Heart right ventricle (tissue), 16 donors: ENCODE results near the gene OR13A1. TPM values are rescaled to one million over a fixed set of nuclear protein-coding genes. Genes with fewer than 3 reads are reported as not detected.
"Not testable (repeated sequence)": the region's sequence is repeated elsewhere in the genome, so short reads cannot be mapped to it uniquely, and the experiment has no call there.

ENCODE experiments used
- ATAC-seq, 8 donors: fragments of 200-7000 bp; cut with Tn5 transposase; one replicate each; pipeline ENCODE4 v1.9.1; 2020; ENCODE audit warnings: mild to moderate bottlenecking in 8 of 8, moderate library complexity in 8 of 8, moderate number of reproducible peaks in 1 of 8
- DNase-seq, 2 donors: peaks; one replicate each; pipeline ENCODE4 v3.0.0-alpha.2; 2020
- H3K27ac ChIP-seq, 10 donors: fragments of 200-600 bp; sonication (generic) in 2 of 10; one replicate each; pipeline versions ENCODE4 v1.5.0 to v1.8.0; 2020 to 2022; ENCODE audit warnings: mild to moderate bottlenecking in 3 of 10
- H3K27me3 ChIP-seq, 7 donors: fragments of 200-600 bp; one replicate each; pipeline ENCODE4 v1.8.0; 2021 to 2022; ENCODE audit warnings: mild to moderate bottlenecking in 2 of 7
- H3K36me3 ChIP-seq, 9 donors: fragments of 200-600 bp; sonication (generic) in 1 of 9; one replicate each; pipeline versions ENCODE4 v1.5.0 to v1.8.0; 2020 to 2022; ENCODE audit warnings: mild to moderate bottlenecking in 2 of 9
- H3K4me1 ChIP-seq, 9 donors: fragments of 200-600 bp; sonication (generic) in 1 of 9; one replicate each; pipeline versions ENCODE4 v1.5.0 to v1.8.0; 2020 to 2022; ENCODE audit warnings: mild to moderate bottlenecking in 4 of 9
- H3K4me3 ChIP-seq, 10 donors: fragments of 200-600 bp; sonication (generic) in 2 of 10; one replicate each; pipeline versions ENCODE4 v1.5.0 to v1.8.0; 2020 to 2022; ENCODE audit warnings: mild to moderate bottlenecking in 7 of 10, moderate library complexity in 2 of 10
- H3K9me3 ChIP-seq, 11 donors: fragments of 200-600 bp in 10 of 11; sonication (generic) in 2 of 11; one replicate each; pipeline versions ENCODE4 v1.5.0 to v1.8.0; 2013 to 2022; ENCODE audit warnings: mild to moderate bottlenecking in 2 of 11, control low read depth in 1 of 11, moderate library complexity in 1 of 11
- WGBS, 2 donors: extraction: QIAGEN DNeasy Blood & Tissue Kit; methylation state at CpG; one replicate each; pipeline ENCODE4 v1.1.7; 2013; ENCODE audit warnings: inconsistent platforms in 1 of 2; 5-methylcytosine and 5-hydroxymethylcytosine counted together
- intact Hi-C, 10 donors: fragments of 100-400 bp; cut with DNase I; formaldehyde crosslinking; loops; one replicate each; pipeline versions ENCODE4 v1.11.1 to v1.14.2; 2022
- polyA plus RNA-seq, 2 donors: library from polyadenylated mRNA; stranded (reverse); fragments of 200-250 nt; gene quantifications; one replicate each; pipeline ENCODE4 v1.2.3, GENCODE V29; 2013
- total RNA-seq, 10 donors: library from RNA; stranded (reverse); fragmentation: NEBNext Ultra II Directional in 3 of 10; extraction: Animal tissue kit (Norgen Biotek cat#: 25700) in 3 of 10; gene quantifications; one replicate each; pipeline versions ENCODE4 v1.2.1 to v1.2.4, GENCODE V29; 2021 to 2023
- TF ChIP-seq, protein P1 (sequence below), 9 donors: fragments of 200-600 bp; sonication (generic) in 2 of 9; IDR thresholded peaks; one replicate each; pipeline versions ENCODE4 v1.5.0 to v1.8.0; 2021 to 2022; ENCODE audit warnings: antibody characterized with exemption in 9 of 9, mild to moderate bottlenecking in 5 of 9, moderate library complexity in 1 of 9
- donor health status: Arrhythmogenic right ventricular cardiomyopathy.
- donor health status: ischemic (EF 13 %, LVEDD 7.1; RV severe dilation, severe dysfunction).
- donor health status: healthy with polysubstance abuse.
- donor health status: DM: no; HTN: yes; CAD: no.
- donor health status: DM: no; HTN: no; CAD: no.
- donor health status: ischemic (EF 25% LVEDD 6.9; RV normal size, moderate dysfunction).
- donor health status: ischemic (EF 25% LVEDD 5.7; RV mildly dilated, moderate dysfunction).
- donor health status: healthy.
- donor health status: DM: yes; HTN: yes; CAD: no.
- donor health status: Ischemic cardiomyopathy.
- donor health status: ischemic (EF 35%, LVEDD 5.7; RV mildly dilated, moderate dysfunction).
- donor health status: nonischemic (EF 11% LVEDD 7.7; RV severe dilation, severe dysfunction).
- donor health status: DM: yes; HTN: yes; CAD: no.
- donor health status: PGD.
- donor health status: ischemic (EF 29% LVEDD 5.4; RV normal size, mild dysfunction).
- donor health status: nonischemic (EF 23%, LVEDD 6.1; RV moderate dilation, normal function).

The OR13A1 gene
- total and polyA plus RNA-seq, 12 donors, result 0.04 to 0.12 TPM; not detected in 10

DNA sequence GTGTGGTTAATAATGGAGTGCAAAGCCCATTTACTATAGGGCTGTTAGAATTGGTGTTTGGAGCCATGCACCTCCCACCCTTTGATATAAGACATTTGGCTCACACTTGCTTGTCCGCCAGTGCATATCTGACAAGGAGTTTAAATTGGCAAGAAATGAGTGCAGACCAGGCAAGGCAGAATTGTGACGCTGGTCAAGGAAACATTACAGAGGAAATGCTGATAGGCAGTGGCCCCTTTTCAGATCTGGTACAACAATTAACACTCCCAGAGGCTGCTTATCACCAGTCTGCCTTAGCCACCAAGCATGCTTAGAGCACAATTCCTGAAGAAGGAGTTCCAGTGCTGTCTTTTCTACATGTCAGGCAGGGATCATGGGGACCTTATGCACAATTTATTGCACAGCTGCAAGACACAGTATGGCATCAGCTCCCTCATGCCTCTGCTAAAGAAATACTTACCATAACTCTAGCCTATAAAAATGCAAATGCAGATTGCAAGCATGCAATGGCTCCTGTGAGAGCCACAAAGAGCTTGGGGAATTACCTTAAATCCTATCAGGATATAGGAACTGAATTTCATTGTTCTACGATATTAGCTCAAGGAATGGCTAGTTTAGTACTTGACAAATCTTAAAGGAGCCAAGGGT, 35.2 kb downstream of the OR13A1 start:
- 9 to 25% methylated on average over 3 of the region's 3 CpGs for WGBS, 2 donors
- intact Hi-C loops, result no loop called here
- Histone ChIP-seq H3K27ac (peak overlapping the region in 1 of 10 donors; percentile 45), H3K36me3 (no peaks in the 10 kb centered on the region), H3K27me3 (peaks cover 0 to 5% (median 0%) of the 10 kb centered on the region in 7 donors), H3K4me1 (peaks cover 0 to 23% (median 9%) of the 10 kb centered on the region in 9 donors), H3K4me3 (no peak overlapping the region), H3K9me3 (no peaks in the 10 kb centered on the region)
- peak in 1 of 2 donors; percentile 10 for DNase-seq
- TF ChIP-seq, protein P1, sequence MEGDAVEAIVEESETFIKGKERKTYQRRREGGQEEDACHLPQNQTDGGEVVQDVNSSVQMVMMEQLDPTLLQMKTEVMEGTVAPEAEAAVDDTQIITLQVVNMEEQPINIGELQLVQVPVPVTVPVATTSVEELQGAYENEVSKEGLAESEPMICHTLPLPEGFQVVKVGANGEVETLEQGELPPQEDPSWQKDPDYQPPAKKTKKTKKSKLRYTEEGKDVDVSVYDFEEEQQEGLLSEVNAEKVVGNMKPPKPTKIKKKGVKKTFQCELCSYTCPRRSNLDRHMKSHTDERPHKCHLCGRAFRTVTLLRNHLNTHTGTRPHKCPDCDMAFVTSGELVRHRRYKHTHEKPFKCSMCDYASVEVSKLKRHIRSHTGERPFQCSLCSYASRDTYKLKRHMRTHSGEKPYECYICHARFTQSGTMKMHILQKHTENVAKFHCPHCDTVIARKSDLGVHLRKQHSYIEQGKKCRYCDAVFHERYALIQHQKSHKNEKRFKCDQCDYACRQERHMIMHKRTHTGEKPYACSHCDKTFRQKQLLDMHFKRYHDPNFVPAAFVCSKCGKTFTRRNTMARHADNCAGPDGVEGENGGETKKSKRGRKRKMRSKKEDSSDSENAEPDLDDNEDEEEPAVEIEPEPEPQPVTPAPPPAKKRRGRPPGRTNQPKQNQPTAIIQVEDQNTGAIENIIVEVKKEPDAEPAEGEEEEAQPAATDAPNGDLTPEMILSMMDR (IDR thresholded peaks at IDR 0.05), result no peak
- peak; percentile 20 to 94 (median 76) for ATAC-seq

DNA sequence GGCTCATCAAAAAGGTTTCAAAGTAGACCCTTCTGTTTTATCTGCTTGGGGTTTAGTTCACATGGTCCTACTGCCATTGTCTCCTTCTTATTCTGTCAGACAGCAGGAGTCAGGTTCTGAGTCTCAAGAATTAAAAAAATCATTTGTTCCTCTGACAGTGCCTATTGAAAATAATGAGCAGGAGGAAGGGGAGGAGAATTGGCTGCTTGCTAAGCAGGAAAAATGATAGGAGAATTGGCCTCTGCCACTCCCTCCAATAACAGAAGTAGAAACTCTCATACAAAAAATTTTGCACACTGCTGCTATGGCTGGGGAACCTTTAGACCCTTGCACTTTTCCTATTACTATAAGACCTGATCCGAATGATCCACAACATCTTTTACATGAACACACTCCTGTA, 35.7 kb downstream of the OR13A1 start:
- H3K27me3 ChIP-seq, result peaks cover 0 to 5% (median 0%) of the 10 kb centered on the region in 7 donors
- H3K36me3 ChIP-seq, result no peaks in the 10 kb centered on the region
- no peaks in the 10 kb centered on the region for H3K9me3 ChIP-seq
- H3K4me3 ChIP-seq, result no peak overlapping the region
- peak in 5 of 8 donors; percentile 33 to 68 (median 38) for ATAC-seq
- WGBS, 2 donors, result 38 to 61% methylated on average over 1 of the region's 1 CpG
- intact Hi-C loops, result no loop called here
- DNase-seq, result no peak
- H3K4me1 ChIP-seq, result peaks cover 0 to 23% (median 9%) of the 10 kb centered on the region in 9 donors
- TF ChIP-seq, protein P1 (IDR thresholded peaks at IDR 0.05), result no peak
- peak overlapping the region in 2 of 10 donors; percentile 4 to 30 for H3K27ac ChIP-seq

DNA sequence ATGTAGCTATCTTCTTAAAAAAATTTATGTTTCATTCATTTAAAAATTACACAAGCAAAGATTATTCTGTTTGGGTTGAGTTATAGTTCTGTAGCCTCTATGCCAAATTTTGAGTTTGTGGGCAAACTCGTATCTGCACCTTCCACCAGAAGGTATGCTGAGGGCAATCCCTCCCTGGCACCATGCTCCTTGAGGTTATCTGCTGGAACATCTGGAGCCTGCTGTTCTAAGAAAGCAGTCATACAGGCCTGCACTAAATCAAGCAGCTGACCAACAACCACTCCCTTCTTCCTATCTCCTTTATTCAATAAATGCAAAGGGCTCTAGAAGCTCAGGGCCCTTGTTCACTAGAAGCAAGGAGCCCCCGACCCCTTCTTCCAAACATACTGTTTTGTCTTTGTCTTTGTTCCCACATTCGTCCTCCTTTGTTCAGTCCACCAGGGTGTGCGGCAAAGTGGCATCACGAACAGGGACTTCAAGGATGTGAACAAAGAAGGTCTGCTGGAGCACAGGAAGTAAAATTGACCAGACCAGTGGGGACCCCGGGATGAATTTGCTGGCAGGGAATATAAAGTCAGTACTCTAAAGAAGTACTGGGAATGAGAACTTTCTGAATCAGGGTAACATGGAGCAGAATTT, 36.4 kb downstream of the OR13A1 start:
- peaks cover 0 to 5% (median 0%) of the 10 kb centered on the region in 7 donors for H3K27me3 ChIP-seq
- peaks cover 0 to 23% (median 9%) of the 10 kb centered on the region in 9 donors for H3K4me1 ChIP-seq
- H3K9me3 ChIP-seq, result peaks cover 0 to 3% (median 0%) of the 10 kb centered on the region in 11 donors
- DNase-seq (no peak), ATAC-seq (no peak)
- no peaks in the 10 kb centered on the region for H3K36me3 ChIP-seq
- no peak overlapping the region for H3K4me3 ChIP-seq
- peak overlapping the region in 2 of 10 donors; percentile 4 to 30 for H3K27ac ChIP-seq
- TF ChIP-seq, protein P1 (IDR thresholded peaks at IDR 0.05), result no peak
- intact Hi-C loops, result no loop called here
- 61 to 79% methylated on average over 6 of the region's 6 CpGs for WGBS, 2 donors

DNA sequence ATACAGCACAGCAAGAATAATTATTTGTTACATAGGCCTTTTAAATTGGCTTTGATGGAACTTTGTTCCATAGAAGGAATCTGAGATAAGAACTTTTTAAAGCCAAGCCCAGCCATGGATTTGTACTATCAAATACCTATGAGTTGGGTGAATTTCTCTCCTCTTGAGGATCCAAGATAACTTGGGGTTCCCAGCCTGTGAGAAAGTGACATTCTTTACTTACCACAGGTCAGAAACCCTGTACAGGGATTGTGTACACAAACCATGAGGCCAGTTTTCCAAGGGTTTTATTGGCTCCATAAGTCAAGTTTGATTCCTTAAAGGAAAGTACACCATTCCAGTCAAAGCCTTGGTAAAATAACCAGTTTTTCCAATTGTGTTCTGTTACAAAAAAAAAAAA, 39.3 kb downstream of the OR13A1 start:
- H3K27ac ChIP-seq, H3K27me3 ChIP-seq, H3K36me3 ChIP-seq, ATAC-seq, H3K9me3 ChIP-seq, H3K4me3 ChIP-seq, intact Hi-C loops, DNase-seq: not testable (repeated sequence)
- H3K4me1 ChIP-seq, result peaks cover 0 to 22% (median 9%) of the 10 kb centered on the region in 9 donors

DNA sequence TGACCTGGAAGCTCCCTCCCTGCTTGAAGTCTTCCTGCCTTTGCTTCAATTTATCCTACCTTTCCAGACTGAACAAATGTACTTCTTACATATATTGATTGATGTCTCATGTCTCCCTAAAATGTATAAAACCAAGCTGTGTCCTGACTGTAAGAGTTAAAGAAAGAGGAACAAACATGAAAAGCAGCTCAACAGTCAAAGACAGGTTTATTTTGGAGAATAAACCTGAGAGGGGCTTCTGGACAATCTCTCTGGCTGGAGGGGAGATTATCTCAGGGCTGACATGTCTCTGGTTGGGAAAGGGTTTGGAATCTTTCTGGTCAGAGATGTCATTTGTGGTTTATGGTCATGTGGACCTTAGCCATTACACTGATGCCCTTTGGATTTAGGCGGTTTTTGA, 41.0 kb downstream of the OR13A1 start:
- intact Hi-C loops, result no loop called here
- Histone ChIP-seq H3K4me1 (peaks cover 0 to 6% (median 0%) of the 10 kb centered on the region in 9 donors), H3K4me3 (no peak overlapping the region), H3K27ac (no peak overlapping the region), H3K36me3 (no peaks in the 10 kb centered on the region), H3K27me3 (no peaks in the 10 kb centered on the region), H3K9me3 (peaks cover 0 to 20% (median 0%) of the 10 kb centered on the region in 11 donors)
- WGBS, 2 donors, result 76 to 83% methylated on average over 1 of the region's 1 CpG
- DNase-seq (no peak), ATAC-seq (no peak)
- TF ChIP-seq, protein P1 (IDR thresholded peaks at IDR 0.05), result no peak

DNA sequence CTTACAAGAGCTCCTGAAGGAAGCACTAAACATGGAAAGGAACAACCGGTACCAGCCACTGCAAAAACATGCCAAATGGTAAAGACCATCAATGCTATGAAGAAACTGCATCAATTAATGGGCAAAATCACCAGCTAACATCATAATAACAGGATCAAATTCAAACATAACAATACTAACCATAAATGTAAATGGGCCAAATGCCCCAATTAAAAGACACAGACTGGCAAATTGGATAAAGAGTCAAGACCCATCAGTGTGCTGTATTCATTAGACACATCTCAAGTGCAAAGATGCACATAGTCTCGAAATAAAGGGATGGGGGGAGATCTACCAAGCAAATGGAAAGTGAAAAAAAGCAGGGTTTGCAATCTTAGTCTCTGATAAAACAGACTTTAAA, 47.6 kb downstream of the OR13A1 start:
- Histone ChIP-seq H3K9me3 (peaks cover 0 to 41% (median 0%) of the 10 kb centered on the region in 11 donors), H3K27me3 (peaks cover 0 to 14% (median 6%) of the 10 kb centered on the region in 7 donors)
- H3K4me1 ChIP-seq, H3K4me3 ChIP-seq, H3K36me3 ChIP-seq, intact Hi-C loops, H3K27ac ChIP-seq, ATAC-seq, DNase-seq: not testable (repeated sequence)
- WGBS, 2 donors, result 62 to 72% methylated on average over 2 of the region's 2 CpGs
